ENCODE data around the gene JCAD.

GRCh38 chr10:30047430-30047829 is 12.0 kb downstream of the JCAD start:
- TF ChIP-seq PHF8 (IDR thresholded peaks at IDR 0.05; ENCODE audit: borderline replicate concordance, low read depth) (no peak), RFX5 (IDR thresholded peaks at IDR 0.05) (no peak), CTCF (IDR thresholded peaks at IDR 0.05) (no peak), CEBPB (IDR thresholded peaks at IDR 0.05) (no peak), POLR2A (IDR thresholded peaks at IDR 0.05; ENCODE audit: low read length) (no peak), SMC3 (IDR thresholded peaks at IDR 0.05) (no peak), MAX (IDR thresholded peaks at IDR 0.05) (no peak), CBX8 (IDR thresholded peaks at IDR 0.05) (no peak), CHD4 (IDR thresholded peaks at IDR 0.05; ENCODE audit: borderline replicate concordance) (no peak), JUN (IDR thresholded peaks at IDR 0.05) (no peak), MAZ (IDR thresholded peaks at IDR 0.05; ENCODE audit: borderline replicate concordance, low read depth, low read length) (no peak)

Measured in A549 (cell line).